ENCODE measurements around the gene CLSTN1. TPM values are rescaled to one million over a fixed set of nuclear protein-coding genes. Genes with fewer than 3 reads are reported as not detected.

The CLSTN1 gene
- total RNA-seq, 1 experiment from 2014 or later = 100 TPM

DNA sequence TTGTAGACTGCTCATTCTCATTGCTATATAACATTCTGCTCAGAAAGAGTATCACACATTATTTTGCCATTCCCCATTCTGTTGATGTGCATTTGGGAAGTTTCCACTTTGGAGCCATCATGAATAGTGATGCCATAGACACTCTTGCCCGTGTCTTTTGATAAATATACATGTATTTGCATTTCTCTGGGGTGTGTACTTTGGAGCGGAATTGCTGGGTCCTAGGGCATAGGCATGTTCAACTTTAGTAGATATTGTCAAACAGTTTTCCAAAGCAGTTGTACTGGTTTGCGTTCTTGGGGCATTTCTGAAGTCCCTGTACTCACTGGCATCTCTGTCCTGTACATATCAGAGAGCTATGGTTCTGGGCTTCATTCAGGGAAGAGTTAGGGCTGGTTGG is 120.1 kb downstream of the CLSTN1 start:
- WGBS (ENCODE audit: extremely low coverage, insufficient read length, low lambda C conversion rate) = no CpG with 5 or more reads among the region's 3 CpGs
- H2BK20ac ChIP-seq (ENCODE audit: low read depth, low read length, poor library complexity, severe bottlenecking) = no peak overlapping the region

More for the DNA sequence above, 120.1 kb downstream of the CLSTN1 start:
- Mint-ChIP-seq H3K4me3 (no peak overlapping the region), H3K4me1 (peaks cover 9 to 11% of the 10 kb centered on the region in 2 experiments), H3K27me3 (ENCODE audit: low read depth) (no peaks in the 10 kb centered on the region), H3K36me3 (ENCODE audit: insufficient read depth in 1 of 3, low read depth in 3 of 3) (peaks cover 0 to 9% (median 0%) of the 10 kb centered on the region in 3 experiments; a peak in 2 of 7 replicates), H3K9me3 (peaks cover 0 to 8% of the 10 kb centered on the region in 2 experiments; a peak in 1 of 5 replicates), H3K27ac (no peak overlapping the region)
- no peak overlapping the region for H3K23ac ChIP-seq (ENCODE audit: insufficient read length, low read depth, low read length)
- H2BK12ac ChIP-seq (ENCODE audit: insufficient read length, low read depth, low read length) = no peak overlapping the region
- no peak overlapping the region for H3K14ac ChIP-seq (ENCODE audit: insufficient read depth, low read length)
- no peaks in the 10 kb centered on the region for H3K27me3 ChIP-seq (ENCODE audit: insufficient read depth, low read length)
- no peak overlapping the region for H2BK120ac ChIP-seq (ENCODE audit: low read depth, low read length, poor library complexity, severe bottlenecking)
- H3K79me1 ChIP-seq (ENCODE audit: insufficient read depth, low read depth, low read length, poor library complexity, severe bottlenecking) = no peaks in the 10 kb centered on the region
- no peak overlapping the region for H3K56ac ChIP-seq (ENCODE audit: insufficient read length, low read depth, low read length)
- H2BK15ac ChIP-seq (ENCODE audit: low read depth, low read length) = no peak overlapping the region
- no peak overlapping the region for H3K9ac ChIP-seq (ENCODE audit: extremely low read depth, insufficient read length, low read length)
- H2AFZ ChIP-seq (ENCODE audit: low read length) = no peak overlapping the region
- no peak overlapping the region for H4K8ac ChIP-seq (replicated peaks; ENCODE audit: insufficient read length, low read depth, low read length)
- no peak overlapping the region for H2AK5ac ChIP-seq (ENCODE audit: insufficient read length, low read length)
- no peak for TF ChIP-seq CTCF (conservative IDR thresholded peaks at IDR 0.05)
- no peak overlapping the region for H4K91ac ChIP-seq (ENCODE audit: insufficient read length, low read depth, low read length)
- H4K20me1 ChIP-seq (ENCODE audit: control insufficient read depth, insufficient read depth, insufficient read length) = no peaks in the 10 kb centered on the region
- no peak overlapping the region for H3K18ac ChIP-seq (ENCODE audit: insufficient read length, low read depth, low read length)
- no peaks in the 10 kb centered on the region for H3K9me3 ChIP-seq (ENCODE audit: control insufficient read depth, low read depth, low read length)
- DNase-seq = no peak
- no peak overlapping the region for H3K27ac ChIP-seq (ENCODE audit: insufficient read length, low read depth, low read length)
- no peak overlapping the region for H4K5ac ChIP-seq (ENCODE audit: insufficient read length, low read depth, low read length)
- H3T11ph ChIP-seq (ENCODE audit: low read length) = no peak overlapping the region
- no peaks in the 10 kb centered on the region for H3K79me2 ChIP-seq (ENCODE audit: insufficient read depth, low read length)
- H2BK5ac ChIP-seq (ENCODE audit: insufficient read length, low read length) = no peak overlapping the region
- no peak overlapping the region for H3K4ac ChIP-seq (ENCODE audit: low read depth, low read length)
- no peak overlapping the region for H3K4me2 ChIP-seq (ENCODE audit: insufficient read depth, insufficient read length, low read length)
- no peaks in the 10 kb centered on the region for H3K4me1 ChIP-seq (ENCODE audit: insufficient read depth, low read length)
- no peaks in the 10 kb centered on the region for H3K23me2 ChIP-seq (ENCODE audit: insufficient read length, low read depth, low read length, poor library complexity, severe bottlenecking)
